RWPE1 (cell line): ENCODE results near the gene ADRM1.

Source experiments
- CTCF ChIA-PET: fragments of 350-600 bp; sonication (Branson Sonifier 250); formaldehyde crosslinking; extraction: SDS; loops from one replicate; lab custom pipeline; 2021; lab: Yijun Ruan, JAX
- POLR2A ChIA-PET: fragments of 400-600 bp; formaldehyde crosslinking; extraction: SDS; loops from one replicate; lab custom pipeline; 2020; ENCODE audit warnings: antibody characterized with exemption; ENCODE audit not compliant: low non-redundant PET; lab: Yijun Ruan, JAX
- DNase-seq: peaks from one replicate; pipeline ENCODE4 v3.0.0; 2012; ENCODE audit warnings: low spot score
- H3K27ac ChIP-seq: fragments of 450-650 bp; 2 replicates; pipeline ENCODE4 v1.5.1; 2017
- TF ChIP-seq, protein P1 (sequence below): fragments of 450-650 bp; conservative IDR thresholded peaks from 2 replicates; pipeline ENCODE4 v1.5.1; 2017; ENCODE audit warnings: low read depth, mild to moderate bottlenecking

ADRM1 gene

DNA sequence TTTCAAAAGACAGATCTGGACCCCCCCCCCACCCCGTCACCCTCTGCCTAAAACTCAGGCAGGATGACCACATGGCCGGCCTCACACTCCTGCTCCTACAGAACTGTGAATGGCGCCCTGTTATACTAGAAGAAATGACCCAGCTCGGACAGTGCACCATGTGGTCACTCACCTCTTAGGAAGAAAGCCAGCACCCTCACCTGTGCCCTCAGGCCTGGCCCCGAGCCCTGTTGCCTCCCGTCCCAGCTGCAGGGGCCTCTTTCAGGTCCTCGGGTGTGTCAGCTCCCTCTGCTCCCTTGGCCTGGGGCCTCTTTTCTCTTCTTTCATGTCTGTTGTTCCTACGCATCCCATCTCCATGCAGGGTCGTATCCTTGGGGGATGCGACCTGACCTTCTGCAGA lies 40.7 kb upstream of the ADRM1 start:
- ChIA-PET CTCF (interaction anchor here (0.7 kb wide), 1 partner anchor 193 kb away, joined by 3 read pairs; no protein-coding TSS in a partner anchor), POLR2A (no interaction called here)
- no peak for DNase-seq
- TF ChIP-seq, protein P1, sequence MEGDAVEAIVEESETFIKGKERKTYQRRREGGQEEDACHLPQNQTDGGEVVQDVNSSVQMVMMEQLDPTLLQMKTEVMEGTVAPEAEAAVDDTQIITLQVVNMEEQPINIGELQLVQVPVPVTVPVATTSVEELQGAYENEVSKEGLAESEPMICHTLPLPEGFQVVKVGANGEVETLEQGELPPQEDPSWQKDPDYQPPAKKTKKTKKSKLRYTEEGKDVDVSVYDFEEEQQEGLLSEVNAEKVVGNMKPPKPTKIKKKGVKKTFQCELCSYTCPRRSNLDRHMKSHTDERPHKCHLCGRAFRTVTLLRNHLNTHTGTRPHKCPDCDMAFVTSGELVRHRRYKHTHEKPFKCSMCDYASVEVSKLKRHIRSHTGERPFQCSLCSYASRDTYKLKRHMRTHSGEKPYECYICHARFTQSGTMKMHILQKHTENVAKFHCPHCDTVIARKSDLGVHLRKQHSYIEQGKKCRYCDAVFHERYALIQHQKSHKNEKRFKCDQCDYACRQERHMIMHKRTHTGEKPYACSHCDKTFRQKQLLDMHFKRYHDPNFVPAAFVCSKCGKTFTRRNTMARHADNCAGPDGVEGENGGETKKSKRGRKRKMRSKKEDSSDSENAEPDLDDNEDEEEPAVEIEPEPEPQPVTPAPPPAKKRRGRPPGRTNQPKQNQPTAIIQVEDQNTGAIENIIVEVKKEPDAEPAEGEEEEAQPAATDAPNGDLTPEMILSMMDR = no peak
- no peak overlapping the region for H3K27ac ChIP-seq

DNA sequence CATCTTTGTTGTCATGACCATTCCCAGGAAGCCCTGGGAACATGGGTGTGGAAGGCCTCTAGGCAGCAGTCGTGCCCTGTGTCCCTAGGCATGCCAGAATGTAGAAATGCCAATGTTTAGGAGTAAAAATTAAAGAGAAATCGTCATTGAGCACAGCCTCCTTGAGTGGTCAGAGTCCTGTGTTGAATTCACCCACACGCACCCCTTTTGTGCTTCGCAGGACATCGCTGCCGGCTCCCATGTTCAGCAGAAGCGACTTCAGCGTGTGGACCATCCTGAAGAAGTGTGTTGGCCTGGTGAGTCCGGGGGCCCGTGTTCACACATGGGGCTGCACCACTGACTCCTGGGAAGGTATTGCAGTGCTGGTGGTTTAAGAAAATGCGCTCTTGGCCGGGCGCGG lies 39.4 kb upstream of the ADRM1 start:
- TF ChIP-seq, protein P1 = no peak

DNA sequence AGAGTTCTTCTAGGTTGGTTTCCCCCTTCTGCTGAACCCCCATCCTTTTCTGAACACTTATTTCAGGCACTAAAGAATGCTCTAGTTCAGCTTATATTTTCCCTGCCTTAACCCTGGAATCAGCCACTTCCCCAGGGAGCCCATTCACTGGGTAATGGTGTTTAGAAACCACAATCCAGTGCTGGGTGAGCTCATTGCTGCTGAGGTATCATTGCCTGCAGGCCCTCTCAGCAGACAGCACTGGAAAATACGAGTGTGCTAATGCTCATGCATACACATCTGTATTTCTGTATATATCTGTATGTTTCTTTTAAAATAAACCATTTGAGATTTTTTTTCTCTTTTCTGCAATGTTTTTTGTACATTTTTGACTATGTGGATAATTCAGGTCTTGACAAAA lies 37.4 kb upstream of the ADRM1 start:
- POLR2A ChIA-PET = no interaction called here
- DNase-seq = no peak
- TF ChIP-seq, protein P1 = no peak
- H3K27ac ChIP-seq = no peak overlapping the region
- CTCF ChIA-PET = interaction anchor here (0.6 kb wide), 1 partner anchor 790 kb away, joined by 3 read pairs; no protein-coding TSS in a partner anchor

More for the DNA sequence above, 39.4 kb upstream of the ADRM1 start:
- CTCF ChIA-PET = interaction anchor here (0.7 kb wide), 1 partner anchor 941 kb away, joined by 3 read pairs; no protein-coding TSS in a partner anchor
- H3K27ac ChIP-seq = peak overlapping the region; percentile 15
- no peak for DNase-seq
- POLR2A ChIA-PET = no interaction called here

DNA sequence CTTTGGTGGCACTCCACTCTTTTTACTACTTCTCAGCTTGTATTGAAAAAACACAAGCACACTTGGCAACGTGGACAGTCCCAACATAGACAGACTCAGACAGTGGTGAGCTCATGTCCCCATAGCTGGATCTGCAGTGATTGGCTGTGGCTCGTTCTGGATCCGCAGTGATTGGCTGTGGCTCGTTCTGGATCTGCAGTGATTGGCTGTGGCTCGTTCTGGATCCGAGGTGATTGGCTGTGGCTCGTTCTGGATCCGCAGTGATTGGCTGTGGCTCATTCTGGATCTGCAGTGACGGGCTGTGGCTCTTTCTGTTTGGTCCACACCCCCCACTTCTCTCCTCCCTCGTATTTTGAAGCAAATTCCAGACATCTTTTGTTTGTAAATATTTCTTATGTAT lies 36.5 kb upstream of the ADRM1 start:
- POLR2A ChIA-PET = no interaction called here
- no peak overlapping the region for H3K27ac ChIP-seq
- TF ChIP-seq, protein P1 = no peak
- peak; percentile 56 for DNase-seq
- CTCF ChIA-PET = no interaction called here

DNA sequence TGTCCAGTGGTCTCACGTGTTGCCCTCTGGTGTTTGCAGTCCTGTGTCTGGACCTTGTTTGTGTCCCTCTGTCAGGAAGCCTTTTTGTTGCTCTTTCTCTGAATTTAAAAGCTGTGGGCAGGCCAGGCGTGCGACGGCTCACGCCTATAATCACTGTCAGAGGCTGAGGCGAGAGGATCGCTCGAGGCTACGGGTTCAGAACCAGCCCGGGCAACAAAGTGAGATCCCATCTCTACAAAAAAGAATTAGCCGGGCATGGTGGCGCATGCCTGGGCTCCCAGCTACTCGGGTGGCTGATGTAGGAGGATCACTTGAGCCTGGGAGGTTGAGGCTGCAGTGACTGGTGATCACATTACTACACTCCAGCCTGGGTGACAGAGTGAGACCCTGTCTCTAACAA lies 35.9 kb upstream of the ADRM1 start:
- TF ChIP-seq, protein P1 = no peak
- no peak for DNase-seq
- CTCF ChIA-PET = interaction anchor here (0.6 to 1.3 kb wide), 3 partner anchors 35 to 350 kb away, joined by 3 to 7 read pairs (median 3); no protein-coding TSS in a partner anchor
- POLR2A ChIA-PET = no interaction called here
- H3K27ac ChIP-seq = no peak overlapping the region

DNA sequence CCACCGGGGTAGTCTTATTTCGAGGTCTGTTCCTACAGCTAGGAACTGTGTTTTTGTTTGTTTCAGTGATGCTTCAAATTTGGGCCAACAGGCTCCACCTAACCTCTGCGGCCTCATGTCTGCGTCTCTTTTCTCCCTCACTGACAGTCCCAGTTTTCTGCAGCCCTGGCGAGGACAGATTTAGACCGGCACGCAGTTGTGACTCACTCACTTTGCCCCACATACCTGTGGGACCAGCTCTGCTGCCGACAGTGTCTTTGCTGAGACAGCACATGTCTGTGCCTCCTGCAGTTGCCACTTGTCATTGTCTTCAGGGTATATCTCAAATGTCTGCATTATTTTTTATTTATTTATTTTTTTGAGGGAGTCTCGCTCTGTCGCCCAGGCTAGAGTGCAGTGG lies 35.3 kb upstream of the ADRM1 start:
- peak; percentile 74 for DNase-seq
- ChIA-PET POLR2A (no interaction called here), CTCF (interaction anchor here (0.6 to 1.3 kb wide), 3 partner anchors 35 to 593 kb away, joined by 3 read pairs; no protein-coding TSS in a partner anchor)
- TF ChIP-seq, protein P1 = no peak
- peak overlapping the region; percentile 6; the same call in 1 of the 2 replicates for H3K27ac ChIP-seq
